KMS-11 (cell line): ENCODE data around the gene DPF3.

Experiments used
- H2AFZ ChIP-seq: fragments of 200-600 bp; sonication (generic); 2 replicates; pipeline ENCODE4 v1.6.1; 2016; ENCODE audit warnings: antibody characterized with exemption, mixed run types, low read depth
- H3K27ac ChIP-seq: fragments of 200-600 bp; sonication (generic); 2 replicates; pipeline ENCODE4 v1.6.1; 2016; ENCODE audit warnings: mild to moderate bottlenecking, mixed run types
- H3K27me3 ChIP-seq: fragments of 200-600 bp; sonication (generic); 2 replicates; pipeline ENCODE4 v1.6.1; 2017; ENCODE audit warnings: mild to moderate bottlenecking, low read depth, mixed run types, moderate library complexity; ENCODE audit not compliant: insufficient read depth
- H3K36me3 ChIP-seq: fragments of 200-600 bp; sonication (generic); 2 replicates; pipeline ENCODE4 v1.6.1; 2017; ENCODE audit warnings: mild to moderate bottlenecking, mixed run types; ENCODE audit not compliant: insufficient read depth
- H3K4me1 ChIP-seq: fragments of 200-600 bp; sonication (generic); 2 replicates; pipeline ENCODE4 v1.6.1; 2016; ENCODE audit warnings: mild to moderate bottlenecking, low read depth, mixed run types; ENCODE audit not compliant: poor library complexity, severe bottlenecking
- H3K4me2 ChIP-seq: fragments of 200-600 bp; sonication (generic); 2 replicates; pipeline ENCODE4 v1.7.0; 2016; ENCODE audit warnings: mild to moderate bottlenecking, mixed run types
- H3K4me3 ChIP-seq: fragments of 200-600 bp; sonication (generic); IDR thresholded peaks from 2 replicates; pipeline ENCODE4 v1.6.1; 2017; ENCODE audit warnings: low read depth, low read length, mixed read lengths; ENCODE audit not compliant: insufficient read depth
- H3K79me2 ChIP-seq: fragments of 200-600 bp; sonication (generic); 2 replicates; pipeline ENCODE4 v1.6.1; 2016; ENCODE audit warnings: low read depth, mixed run types; ENCODE audit not compliant: insufficient read depth
- H3K9ac ChIP-seq: fragments of 200-600 bp; sonication (generic); 2 replicates; pipeline ENCODE4 v1.6.1; 2016; ENCODE audit warnings: mild to moderate bottlenecking, mixed run types
- H4K20me1 ChIP-seq: fragments of 200-600 bp; sonication (generic); 2 replicates; pipeline ENCODE4 v1.6.1; 2016; ENCODE audit warnings: mild to moderate bottlenecking, mixed run types; ENCODE audit not compliant: insufficient read depth
- CTCF ChIP-seq: fragments of 200-600 bp; sonication (generic); conservative IDR thresholded peaks from 2 replicates; pipeline ENCODE4 v1.6.1; 2017; ENCODE audit warnings: low read depth, mild to moderate bottlenecking, antibody characterized with exemption, low read length, moderate library complexity, mixed read lengths

DPF3 gene

DNA sequence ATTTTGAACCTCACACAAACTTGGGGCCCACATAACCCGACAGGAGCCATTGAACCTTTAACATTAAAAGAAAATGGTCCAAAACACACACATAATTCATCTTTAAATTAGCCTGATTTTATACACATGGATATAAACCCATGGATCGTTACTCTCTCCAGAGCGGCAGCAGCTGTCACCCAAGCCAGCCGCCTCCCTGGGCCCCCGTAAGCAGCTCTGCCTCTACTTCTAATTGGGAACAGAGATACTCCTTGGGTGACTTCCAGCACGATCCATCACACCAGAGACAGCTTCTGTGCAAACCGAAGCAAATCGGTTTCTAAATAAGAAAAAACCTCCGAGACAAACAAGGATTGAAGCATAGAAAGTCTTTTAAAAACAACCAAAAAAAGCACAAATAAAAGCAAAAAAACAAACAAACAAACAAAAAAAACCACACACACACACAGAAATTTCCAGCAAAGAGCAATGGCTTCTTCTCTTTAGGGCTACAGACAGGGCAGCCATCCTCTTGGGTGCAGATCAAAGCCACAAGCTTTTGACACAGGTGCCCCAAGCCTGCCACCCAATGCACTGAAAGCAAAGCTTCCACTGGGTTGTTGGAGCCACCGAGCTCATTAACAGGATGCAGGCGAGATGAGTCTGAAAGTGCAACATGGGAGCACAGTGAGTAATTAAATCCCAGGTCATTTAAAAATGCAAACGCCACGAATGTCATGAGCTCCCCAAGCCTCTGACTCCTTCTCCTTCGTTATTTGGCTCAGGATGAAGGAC lies 156.9 kb downstream of the DPF3 start:
- no peaks in the 10 kb centered on the region for H3K27me3 ChIP-seq
- H3K4me3 ChIP-seq = no peak overlapping the region
- no peak overlapping the region for H3K9ac ChIP-seq
- no peak overlapping the region for H3K4me2 ChIP-seq
- no peaks in the 10 kb centered on the region for H3K36me3 ChIP-seq
- H4K20me1 ChIP-seq = no peaks in the 10 kb centered on the region
- H2AFZ ChIP-seq = no peak overlapping the region
- no peak for TF ChIP-seq CTCF
- no peak overlapping the region for H3K27ac ChIP-seq
- no peaks in the 10 kb centered on the region for H3K4me1 ChIP-seq
- H3K79me2 ChIP-seq = no peaks in the 10 kb centered on the region

DNA sequence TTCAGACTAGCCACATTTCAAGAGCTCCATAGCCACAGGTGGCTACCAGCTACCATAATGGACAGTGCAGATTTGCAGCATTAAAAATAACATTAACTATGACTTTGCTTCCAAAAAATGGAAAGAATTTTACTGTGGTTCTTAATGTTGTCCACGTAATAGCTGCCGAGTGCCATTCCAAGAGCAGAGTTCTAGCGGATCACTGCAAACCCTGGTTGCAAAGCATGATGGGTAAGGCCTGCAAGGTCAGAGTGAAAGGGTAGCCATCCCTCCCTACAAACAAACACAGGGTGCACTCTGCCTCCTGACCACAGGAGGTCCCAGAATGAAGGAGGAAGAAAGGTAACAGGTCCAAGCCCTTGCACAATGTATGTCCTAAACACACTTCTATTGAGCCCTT lies 157.6 kb downstream of the DPF3 start:
- Histone ChIP-seq H3K4me3 (no peak overlapping the region), H3K27me3 (no peaks in the 10 kb centered on the region), H2AFZ (no peak overlapping the region), H3K4me1 (no peaks in the 10 kb centered on the region), H3K27ac (no peak overlapping the region), H3K9ac (no peak overlapping the region), H3K36me3 (no peaks in the 10 kb centered on the region), H3K79me2 (no peaks in the 10 kb centered on the region), H3K4me2 (no peak overlapping the region), H4K20me1 (no peaks in the 10 kb centered on the region)
- TF ChIP-seq CTCF = no peak

GRCh38 chr14:72732022-72732780 lies 161.7 kb downstream of the DPF3 start:
- no peaks in the 10 kb centered on the region for H3K4me1 ChIP-seq
- H3K27ac ChIP-seq = no peak overlapping the region
- TF ChIP-seq CTCF = no peak
- H3K27me3 ChIP-seq = no peaks in the 10 kb centered on the region
- H3K9ac ChIP-seq = no peak overlapping the region
- H3K36me3 ChIP-seq = no peaks in the 10 kb centered on the region
- H4K20me1 ChIP-seq = no peaks in the 10 kb centered on the region
- no peak overlapping the region for H3K4me3 ChIP-seq
- H2AFZ ChIP-seq = no peak overlapping the region
- no peaks in the 10 kb centered on the region for H3K79me2 ChIP-seq
- H3K4me2 ChIP-seq = no peak overlapping the region

DNA sequence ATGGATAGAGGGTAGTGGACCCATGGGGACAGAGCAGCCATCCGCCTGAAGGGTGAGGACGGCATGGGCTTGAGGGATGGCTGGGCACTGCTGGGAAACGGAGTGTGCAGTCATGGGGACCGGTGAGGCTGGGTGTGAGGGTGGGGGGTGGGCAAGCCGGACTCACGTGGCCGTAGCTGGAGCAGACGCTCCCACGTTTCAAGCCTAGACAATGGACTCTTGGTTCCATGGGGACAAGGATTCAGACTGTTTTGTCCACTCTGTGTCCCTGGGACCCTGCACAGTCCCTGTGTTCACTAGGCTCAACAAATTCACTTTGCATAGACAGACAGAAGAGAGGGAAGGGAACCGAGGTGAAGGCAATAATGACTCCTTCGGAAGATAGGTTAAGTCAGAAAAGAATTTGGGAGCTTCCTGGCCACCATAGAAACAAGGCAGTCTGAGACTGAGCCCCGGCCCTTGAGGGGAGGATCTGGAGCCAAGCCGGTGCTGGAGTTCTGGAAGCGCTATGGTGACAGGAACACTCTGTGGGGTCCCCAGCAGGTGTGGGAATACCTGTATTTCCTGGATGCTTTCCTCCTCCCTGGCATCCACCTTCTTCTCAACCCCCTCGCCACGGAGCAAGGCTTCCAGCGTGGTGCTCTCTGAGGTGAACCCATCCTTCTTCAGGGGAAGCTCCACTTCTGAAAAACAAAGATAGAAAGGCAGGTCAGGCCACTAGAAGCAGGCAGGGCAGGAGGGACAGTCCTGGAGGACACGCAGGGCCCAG lies 162.5 kb downstream of the DPF3 start:
- Histone ChIP-seq H3K4me1 (no peaks in the 10 kb centered on the region), H3K4me2 (no peak overlapping the region), H2AFZ (no peak overlapping the region), H4K20me1 (no peaks in the 10 kb centered on the region), H3K79me2 (no peaks in the 10 kb centered on the region), H3K4me3 (no peak overlapping the region), H3K36me3 (no peaks in the 10 kb centered on the region), H3K27ac (no peak overlapping the region), H3K9ac (no peak overlapping the region), H3K27me3 (no peaks in the 10 kb centered on the region)
- TF ChIP-seq CTCF = no peak
